Measurements from ENCODE around the gene TMEM135.

TMEM135 gene

DNA sequence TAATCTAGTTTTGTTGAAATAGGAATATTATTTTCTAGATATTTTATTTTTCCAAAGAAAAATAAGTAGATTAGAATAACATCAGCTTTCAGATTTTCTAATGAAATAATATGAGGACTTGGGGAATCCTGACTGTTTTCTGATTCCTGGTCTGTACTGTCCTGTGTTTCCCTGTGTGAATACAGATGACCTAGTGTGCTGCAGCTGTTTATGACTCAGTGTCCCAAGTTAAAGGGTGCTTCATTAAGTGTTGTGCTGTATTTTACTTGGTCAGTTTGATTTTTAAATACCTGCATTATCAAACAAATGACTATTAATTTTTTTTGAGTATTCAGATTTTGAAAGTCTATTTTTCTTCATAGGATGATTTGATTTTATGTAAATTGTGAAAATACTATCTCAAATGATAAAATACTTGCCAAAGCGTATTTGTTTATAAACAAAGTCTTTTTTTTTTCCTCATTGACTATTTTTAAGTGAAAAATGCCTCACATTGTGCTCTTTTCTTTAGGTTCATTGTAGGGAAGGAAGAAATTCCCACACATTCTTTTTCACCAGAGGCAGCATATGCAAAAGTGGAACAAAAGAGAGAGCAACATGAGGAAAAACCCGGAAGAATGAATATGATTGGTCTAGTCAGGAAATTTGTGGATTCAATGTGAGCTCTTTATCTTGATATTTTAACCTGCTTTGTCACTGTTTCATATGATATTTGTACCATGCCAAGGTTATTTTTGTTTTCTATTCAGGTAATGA lies 264.2 kb downstream of the TMEM135 start:
- no peak overlapping the region for H3K4me3 ChIP-seq (replicated peaks; ENCODE audit: low read depth, low read length)
- TF ChIP-seq, protein P1, sequence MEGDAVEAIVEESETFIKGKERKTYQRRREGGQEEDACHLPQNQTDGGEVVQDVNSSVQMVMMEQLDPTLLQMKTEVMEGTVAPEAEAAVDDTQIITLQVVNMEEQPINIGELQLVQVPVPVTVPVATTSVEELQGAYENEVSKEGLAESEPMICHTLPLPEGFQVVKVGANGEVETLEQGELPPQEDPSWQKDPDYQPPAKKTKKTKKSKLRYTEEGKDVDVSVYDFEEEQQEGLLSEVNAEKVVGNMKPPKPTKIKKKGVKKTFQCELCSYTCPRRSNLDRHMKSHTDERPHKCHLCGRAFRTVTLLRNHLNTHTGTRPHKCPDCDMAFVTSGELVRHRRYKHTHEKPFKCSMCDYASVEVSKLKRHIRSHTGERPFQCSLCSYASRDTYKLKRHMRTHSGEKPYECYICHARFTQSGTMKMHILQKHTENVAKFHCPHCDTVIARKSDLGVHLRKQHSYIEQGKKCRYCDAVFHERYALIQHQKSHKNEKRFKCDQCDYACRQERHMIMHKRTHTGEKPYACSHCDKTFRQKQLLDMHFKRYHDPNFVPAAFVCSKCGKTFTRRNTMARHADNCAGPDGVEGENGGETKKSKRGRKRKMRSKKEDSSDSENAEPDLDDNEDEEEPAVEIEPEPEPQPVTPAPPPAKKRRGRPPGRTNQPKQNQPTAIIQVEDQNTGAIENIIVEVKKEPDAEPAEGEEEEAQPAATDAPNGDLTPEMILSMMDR (IDR thresholded peaks at IDR 0.05; ENCODE audit: low read length, missing control alignments): no peak
- DNase-seq (ENCODE audit: low read depth): no peak

DNA sequence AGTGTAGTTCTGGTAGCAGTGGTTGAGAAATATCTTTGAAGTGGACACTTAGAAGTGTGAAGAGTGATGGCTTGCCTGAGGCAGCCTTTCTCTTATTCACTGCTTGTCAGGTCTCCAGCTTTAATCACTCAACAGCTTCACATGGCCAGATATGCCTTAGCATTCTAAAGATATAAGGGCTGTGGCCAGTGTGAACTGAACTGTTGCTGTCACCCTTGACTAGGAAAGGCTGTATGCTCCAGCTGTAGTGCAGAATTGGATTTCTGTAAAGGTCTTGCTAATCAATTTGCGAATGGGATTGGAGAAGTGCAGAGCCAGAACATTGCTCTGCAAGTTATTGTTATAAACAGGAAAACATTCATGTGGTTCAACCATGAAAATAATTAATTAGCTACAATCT lies 266.7 kb downstream of the TMEM135 start:
- H3K4me3 ChIP-seq (replicated peaks; ENCODE audit: low read depth, low read length): no peak overlapping the region
- no peak for DNase-seq (ENCODE audit: low read depth)
- TF ChIP-seq, protein P1 (IDR thresholded peaks at IDR 0.05; ENCODE audit: low read length, missing control alignments): no peak

DNA sequence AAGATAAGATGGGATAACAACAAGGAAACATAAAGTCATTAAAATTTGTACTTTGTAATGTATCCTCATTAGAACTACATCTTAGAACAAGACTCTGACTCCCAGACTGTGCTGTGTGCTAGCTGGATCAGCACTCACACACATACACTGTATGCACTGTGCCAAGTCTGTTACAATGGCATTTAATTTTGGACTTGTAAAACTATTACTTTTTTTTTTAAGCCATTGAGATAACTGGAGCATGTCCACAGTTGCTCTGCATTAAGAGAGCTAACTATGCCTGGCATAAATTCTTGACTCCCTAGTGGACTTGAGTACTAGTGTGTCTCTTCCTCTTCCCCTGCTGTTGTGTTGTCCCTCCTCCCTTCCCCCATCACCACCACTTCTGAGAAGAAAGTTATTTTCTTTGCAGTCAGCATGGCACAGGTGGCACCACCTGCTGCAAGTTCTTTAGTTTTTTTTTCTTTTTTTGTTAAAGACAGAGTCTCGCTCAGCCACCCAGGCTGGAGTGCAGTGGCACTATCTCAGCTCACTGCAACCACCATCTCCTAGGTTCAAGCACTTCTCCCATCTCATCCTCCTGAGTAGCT lies 268.6 kb downstream of the TMEM135 start:
- DNase-seq (ENCODE audit: low read depth): peak; percentile 11
- TF ChIP-seq, protein P1 (IDR thresholded peaks at IDR 0.05; ENCODE audit: low read length, missing control alignments): no peak
- H3K4me3 ChIP-seq (replicated peaks; ENCODE audit: low read depth, low read length): no peak overlapping the region

DNA sequence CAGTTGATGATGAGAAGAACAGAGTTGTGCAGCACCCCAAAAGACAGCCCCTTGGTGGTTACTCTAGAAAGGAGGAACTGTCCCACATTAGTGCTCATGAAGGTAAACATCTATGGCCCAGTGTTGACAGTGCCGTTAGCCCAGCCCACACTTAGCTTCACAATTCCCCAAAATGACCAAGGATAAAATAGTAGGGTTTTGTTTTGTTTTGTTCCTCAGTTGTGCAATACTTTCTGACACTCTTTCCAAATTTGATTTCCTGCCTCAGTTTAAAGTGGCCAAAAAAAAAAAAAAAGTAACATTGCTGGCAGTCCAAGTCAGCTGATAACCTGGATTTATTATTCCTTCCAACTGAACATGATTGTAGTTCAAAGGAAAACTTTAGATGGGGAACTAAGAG lies 269.4 kb downstream of the TMEM135 start:
- DNase-seq (ENCODE audit: low read depth): peak; percentile 44
- TF ChIP-seq, protein P1 (IDR thresholded peaks at IDR 0.05; ENCODE audit: low read length, missing control alignments): no peak
- no peak overlapping the region for H3K4me3 ChIP-seq (replicated peaks; ENCODE audit: low read depth, low read length)

DNA sequence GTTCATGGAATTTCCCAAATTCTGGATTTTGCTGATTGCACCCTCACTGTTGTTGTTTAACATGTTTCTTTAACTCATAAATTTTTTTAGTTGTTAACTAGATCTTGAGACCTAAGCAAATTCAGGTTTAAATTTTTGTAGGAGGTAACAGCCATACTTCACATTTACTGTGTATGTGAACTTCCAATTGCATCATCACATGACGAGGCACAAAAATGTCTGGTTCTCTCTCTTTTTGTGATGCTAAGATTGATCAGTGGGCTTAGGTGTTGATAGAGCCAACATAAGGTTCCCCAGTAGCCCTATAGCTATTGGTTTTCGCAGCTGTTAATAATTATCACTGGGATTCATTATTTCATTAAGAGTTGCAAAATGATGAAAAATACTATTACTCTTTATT lies 277.5 kb downstream of the TMEM135 start:
- TF ChIP-seq, protein P1 (IDR thresholded peaks at IDR 0.05; ENCODE audit: low read length, missing control alignments): no peak
- DNase-seq (ENCODE audit: low read depth): no peak
- H3K4me3 ChIP-seq (replicated peaks; ENCODE audit: low read depth, low read length): no peak overlapping the region

DNA sequence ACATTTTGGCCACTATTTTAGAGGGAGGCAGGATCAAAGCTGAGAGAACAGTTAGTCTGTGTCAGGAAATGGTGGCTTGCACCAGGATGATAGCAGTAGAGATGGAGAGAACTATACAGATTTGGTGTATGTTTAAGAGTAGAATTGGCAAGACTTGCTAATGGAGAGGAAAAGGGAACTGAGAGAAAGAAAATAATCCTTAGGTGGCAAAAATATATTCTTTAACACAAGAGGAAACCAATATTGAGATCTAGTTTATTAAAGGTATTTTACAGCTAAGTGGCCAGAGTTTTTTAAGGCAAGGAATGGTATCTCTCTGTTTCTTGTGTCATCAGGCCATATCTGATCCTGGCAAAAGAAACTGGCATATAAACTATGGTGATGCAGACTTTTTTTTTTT lies 278.8 kb downstream of the TMEM135 start:
- TF ChIP-seq, protein P1 (IDR thresholded peaks at IDR 0.05; ENCODE audit: low read length, missing control alignments): no peak
- DNase-seq (ENCODE audit: low read depth): no peak
- H3K4me3 ChIP-seq (replicated peaks; ENCODE audit: low read depth, low read length): no peak overlapping the region

DNA sequence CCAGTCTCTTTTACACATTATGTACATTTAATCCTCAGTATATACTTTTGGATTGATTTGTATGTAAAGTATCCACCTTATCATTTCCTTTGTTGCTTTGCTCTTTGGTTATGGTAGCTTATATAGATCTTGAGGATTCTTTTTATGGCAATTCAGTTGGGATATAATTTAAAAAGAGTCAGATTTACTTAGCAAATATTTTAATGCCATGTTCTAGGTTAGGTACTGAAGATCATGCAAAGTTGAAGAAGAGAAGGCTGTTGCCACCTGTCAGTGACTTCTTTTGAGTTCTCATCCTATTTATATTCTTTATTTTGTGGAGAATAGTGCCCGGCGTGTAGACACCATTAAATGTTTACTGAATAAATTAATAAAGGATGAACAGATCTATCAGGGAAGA lies 279.7 kb downstream of the TMEM135 start:
- H3K4me3 ChIP-seq (replicated peaks; ENCODE audit: low read depth, low read length): no peak overlapping the region
- TF ChIP-seq, protein P1 (IDR thresholded peaks at IDR 0.05; ENCODE audit: low read length, missing control alignments): no peak
- no peak for DNase-seq (ENCODE audit: low read depth)
